D721Med (cell line): ENCODE results near the gene L3MBTL2.

Experiments
- DNase-seq: peaks from one replicate; pipeline ENCODE4 v3.0.0; 2011; ENCODE audit warnings: low spot score; ENCODE audit not compliant: insufficient read length
- FAIRE-seq: peaks from 2 replicates; lab custom pipeline; 2011; peaks lifted over from hg19 to GRCh38; lab: Jason Lieb, UNC
- CTCF ChIP-seq: IDR thresholded peaks from 2 replicates; pipeline ENCODE4 v1.5.1; 2012; ENCODE audit warnings: mild to moderate bottlenecking, control low read depth; ENCODE audit not compliant: insufficient read depth; ENCODE audit errors: missing control alignments

The L3MBTL2 gene

GRCh38 chr22:41241133-41241676, 36.1 kb downstream of the L3MBTL2 start:
- TF ChIP-seq CTCF = no peak
- FAIRE-seq (no peak), DNase-seq (no peak)

GRCh38 chr22:41242396-41243117, 37.4 kb downstream of the L3MBTL2 start:
- DNase-seq (no peak), FAIRE-seq (no peak)
- TF ChIP-seq CTCF = no peak

- FAIRE-seq (no peak), DNase-seq (no peak)
- TF ChIP-seq CTCF = no peak
Observed at GRCh38 chr22:41243361-41243760, 38.2 kb downstream of the L3MBTL2 start.

- no peak for TF ChIP-seq CTCF
- DNase-seq = no peak
- FAIRE-seq = no peak
Observed at GRCh38 chr22:41245917-41246499, 40.9 kb downstream of the L3MBTL2 start.

- no peak for DNase-seq
- TF ChIP-seq CTCF = no peak
- no peak for FAIRE-seq
Observed at GRCh38 chr22:41247703-41248102, 42.6 kb downstream of the L3MBTL2 start.

- no peak for TF ChIP-seq CTCF
- no peak for FAIRE-seq
Observed at GRCh38 chr22:41248314-41248713, 43.2 kb downstream of the L3MBTL2 start.

GRCh38 chr22:41248758-41249157, 43.6 kb downstream of the L3MBTL2 start:
- no peak for TF ChIP-seq CTCF
- no peak for DNase-seq
- no peak for FAIRE-seq

More at GRCh38 chr22:41248314-41248713, 43.2 kb downstream of the L3MBTL2 start:
- no peak for DNase-seq
